Medulla oblongata (tissue), 1 donor: ENCODE measurements around the gene B9D2.
"Not testable (repeated sequence)": the region's sequence is repeated elsewhere in the genome, so short reads cannot be mapped to it uniquely, and the experiment has no call there.

Experiments used
- DNase-seq: peaks from one replicate; pipeline ENCODE4 v3.0.0-alpha.2; 2015; ENCODE audit errors: extremely low spot score

The B9D2 gene

DNA sequence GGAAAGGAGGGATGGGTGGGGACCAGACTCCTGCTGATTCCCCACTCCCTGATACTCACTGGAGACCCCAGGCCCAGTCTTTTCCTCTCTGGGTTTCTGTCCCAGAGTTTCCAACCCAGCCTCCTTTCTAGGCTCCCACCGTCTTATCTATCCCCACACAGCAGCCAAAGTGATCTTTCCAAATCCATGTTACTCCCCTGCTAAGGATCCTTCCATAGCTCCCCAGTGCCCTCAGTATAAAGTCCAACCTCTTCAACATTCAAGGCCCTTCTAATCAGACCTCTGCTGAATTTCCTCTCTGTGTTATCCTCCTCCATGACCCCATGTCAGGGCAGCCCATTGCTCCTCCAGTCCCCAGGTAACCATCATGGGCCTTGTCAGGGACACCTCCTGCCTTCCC, 8.9 kb downstream of the B9D2 start:
- no peak for DNase-seq

DNA sequence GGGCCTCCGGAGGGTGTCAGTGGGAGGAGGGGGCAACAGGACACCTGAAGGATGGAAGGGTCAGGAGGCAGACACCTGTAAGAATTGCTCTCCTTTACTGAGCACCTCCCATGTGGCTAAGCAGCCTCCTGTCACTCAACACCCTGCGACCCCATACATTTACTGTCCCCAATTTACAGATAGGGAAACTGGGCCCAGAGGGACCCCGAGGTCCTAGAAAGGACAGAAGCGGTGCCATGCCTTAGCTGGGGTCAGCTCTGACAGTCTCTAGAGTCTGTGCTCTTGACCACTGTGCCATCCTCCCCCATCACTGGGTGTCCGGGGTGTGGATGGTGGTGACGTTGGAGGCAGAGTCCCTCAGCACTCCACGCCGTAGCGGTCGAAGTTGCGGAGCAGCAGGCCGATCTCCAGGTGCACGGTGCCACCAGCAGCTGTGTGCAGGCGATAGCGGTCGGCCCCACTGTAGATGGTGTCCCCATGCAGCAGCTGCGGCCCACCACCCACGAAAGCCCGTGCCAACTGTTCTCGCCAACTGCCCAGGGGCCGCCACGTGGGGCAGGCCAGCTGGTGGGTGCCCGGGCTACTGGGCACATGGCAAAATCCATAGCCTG, 9.5 kb downstream of the B9D2 start:
- DNase-seq = no peak

DNA sequence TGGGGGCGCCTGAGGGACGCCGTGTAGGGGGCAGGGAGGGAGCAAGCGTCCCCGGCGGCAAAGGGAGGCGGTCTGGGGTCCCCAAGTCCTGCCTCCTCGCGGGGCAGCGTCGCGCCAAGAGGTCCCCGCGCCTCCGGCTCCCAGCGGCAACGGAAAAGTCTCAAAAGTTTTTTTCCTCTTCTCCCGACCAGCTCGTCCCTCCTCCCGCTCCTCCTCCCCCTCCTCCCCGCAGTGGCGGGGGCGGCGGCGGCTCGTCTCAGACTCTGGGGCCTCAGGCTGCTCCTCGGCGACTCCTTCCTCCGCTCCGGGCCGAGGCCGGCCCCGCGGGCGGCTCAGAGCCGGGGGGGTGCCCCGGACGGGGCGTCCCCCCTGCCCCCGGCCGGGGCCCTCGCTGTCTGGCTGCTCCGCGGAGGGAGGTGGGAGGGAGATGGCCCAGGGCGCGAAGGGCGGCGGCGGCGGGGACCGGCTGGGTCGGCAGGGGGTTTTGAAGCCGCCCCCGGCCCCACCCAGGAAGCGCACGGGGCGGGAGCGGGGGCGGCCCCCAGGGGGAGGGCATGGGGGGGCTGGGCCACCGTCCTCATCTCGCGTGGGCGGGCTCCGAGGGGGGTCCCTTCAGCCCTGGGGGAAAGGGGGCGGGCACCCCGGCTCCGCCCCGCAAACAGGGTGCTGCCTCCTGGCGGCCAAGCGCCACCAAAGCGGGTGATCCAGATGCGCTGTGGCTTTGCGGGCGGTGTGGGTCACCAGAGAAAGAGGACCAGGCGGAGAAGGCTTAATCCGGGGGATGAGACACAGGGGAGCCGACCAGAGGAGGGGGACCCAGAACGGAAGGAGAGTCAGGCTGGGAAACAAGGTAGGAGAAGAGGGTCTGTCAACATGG, 10.2 kb downstream of the B9D2 start, which contains the start of gene TGFB1:
Gene TGFB1, minus strand, starts transcription at position 457 of the 877 bp plus-strand sequence. CDS start 878 bp downstream, outside the sequence.
- peak; percentile 83 for DNase-seq

DNA sequence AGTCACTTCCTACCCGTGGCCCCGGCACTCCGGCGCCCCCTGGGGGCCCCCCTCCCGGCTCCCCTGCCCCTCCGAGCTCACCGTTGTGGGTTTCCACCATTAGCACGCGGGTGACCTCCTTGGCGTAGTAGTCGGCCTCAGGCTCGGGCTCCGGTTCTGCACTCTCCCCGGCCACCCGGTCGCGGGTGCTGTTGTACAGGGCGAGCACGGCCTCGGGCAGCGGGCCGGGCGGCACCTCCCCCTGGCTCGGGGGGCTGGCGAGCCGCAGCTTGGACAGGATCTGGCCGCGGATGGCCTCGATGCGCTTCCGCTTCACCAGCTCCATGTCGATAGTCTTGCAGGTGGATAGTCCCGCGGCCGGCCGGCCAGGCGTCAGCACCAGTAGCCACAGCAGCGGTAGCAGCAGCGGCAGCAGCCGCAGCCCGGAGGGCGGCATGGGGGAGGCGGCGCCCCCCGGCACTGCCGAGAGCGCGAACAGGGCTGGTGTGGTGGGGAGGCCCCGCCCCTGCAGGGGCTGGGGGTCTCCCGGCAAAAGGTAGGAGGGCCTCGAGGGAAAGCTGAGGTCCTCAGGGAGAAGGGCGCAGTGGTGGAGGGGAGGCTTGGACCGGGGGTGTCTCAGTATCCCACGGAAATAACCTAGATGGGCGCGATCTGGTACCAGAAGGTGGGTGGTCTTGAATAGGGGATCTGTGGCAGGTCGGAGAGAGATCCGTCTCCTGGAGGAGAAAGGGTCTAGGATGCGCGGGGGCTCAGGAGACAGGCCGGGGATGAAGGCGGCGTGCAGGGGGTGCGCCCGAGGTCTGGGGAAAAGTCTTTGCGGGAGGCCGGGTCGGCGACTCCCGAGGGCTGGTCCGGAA, 11.1 kb downstream of the B9D2 start:
- peak; percentile 53 for DNase-seq

DNA sequence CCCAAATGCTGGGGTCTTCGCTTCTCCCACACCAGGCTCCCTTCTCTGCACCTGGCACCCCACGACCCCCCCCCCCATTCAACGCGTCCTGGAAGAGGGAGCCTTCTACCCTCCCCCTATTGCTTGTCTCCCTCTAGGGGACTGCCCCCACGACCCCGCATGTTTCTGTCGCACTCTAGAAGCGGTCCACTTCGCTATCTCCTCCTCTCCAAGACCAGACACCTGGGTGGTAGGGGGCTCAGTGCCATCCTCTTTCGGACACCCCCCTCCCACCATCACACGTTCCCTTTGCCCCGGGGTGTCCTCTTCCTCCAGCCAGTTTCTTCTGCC, 11.7 kb downstream of the B9D2 start:
- no peak for DNase-seq

DNA sequence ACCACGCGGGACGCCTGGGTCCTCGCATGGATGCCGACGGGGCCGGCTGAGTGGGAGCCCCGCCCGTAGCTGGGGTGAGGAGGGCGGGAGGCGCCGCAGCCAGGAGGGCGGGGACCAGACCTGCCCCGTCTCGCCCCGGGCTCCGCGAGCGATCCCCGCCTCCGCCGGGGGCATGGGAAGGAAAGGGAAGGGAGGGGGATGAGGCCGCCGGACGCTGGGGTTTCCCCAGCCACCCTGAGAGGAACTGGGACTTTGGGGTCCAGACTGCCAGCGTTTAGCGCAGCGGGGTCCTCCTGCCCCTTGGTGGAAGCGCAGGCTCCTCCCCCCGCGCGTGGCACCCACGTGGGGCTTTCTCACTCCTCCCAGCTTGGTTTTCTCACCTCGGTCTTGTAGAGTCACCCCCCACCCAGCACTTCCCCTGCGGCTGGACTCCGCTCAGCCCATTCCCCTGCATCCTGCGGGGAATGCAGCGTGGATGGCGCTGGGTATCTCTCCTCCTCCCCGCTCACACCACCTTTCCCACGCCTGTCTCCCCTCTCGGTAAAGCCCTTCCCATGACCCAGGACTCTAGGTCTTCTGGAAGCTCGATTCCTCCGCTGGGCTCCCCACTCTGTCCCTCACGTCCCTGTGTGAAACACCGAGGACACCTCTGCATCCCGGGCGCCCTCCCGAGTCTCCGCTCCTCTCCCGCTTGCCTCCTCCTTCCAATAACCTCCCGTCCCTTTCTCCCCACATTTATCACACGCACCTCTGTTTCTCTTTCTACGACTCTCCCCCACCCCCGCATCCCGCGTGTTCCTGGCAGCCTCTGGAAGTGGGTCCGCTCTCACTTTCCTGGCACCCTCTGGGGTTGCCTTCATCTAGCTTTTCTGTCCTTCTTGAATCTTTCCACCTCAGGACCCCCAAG, 12.4 kb downstream of the B9D2 start:
- DNase-seq = peak; percentile 76

DNA sequence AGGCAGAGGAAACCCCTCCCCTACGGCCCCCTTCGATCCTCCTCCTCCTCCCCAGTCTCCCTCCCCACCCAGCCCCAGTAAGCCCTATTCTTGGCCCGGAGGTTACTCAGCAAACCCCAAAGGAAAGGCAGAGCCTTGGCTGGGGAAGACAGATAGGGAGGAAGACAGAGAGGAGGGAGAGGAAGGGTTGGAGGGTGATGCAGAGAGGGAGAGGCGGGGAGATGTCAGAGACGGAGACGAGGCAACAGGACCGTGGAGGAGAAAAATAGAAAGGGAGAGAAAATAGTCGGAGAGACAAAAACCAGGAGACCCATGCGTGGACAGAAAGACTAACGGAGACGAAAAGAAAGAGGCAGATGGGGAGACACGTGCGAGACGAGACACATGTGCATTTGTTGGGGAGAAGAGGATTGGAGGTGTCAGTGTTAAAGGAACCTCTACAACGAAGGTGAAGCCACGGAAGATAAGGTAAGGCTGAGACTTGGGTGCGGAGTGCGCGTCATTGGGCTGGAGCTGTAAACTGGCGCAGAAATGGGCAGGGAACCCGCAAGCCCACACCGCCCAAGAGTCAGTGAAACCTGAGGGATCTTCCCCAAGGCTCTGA, 13.1 kb downstream of the B9D2 start:
- no peak for DNase-seq

DNA sequence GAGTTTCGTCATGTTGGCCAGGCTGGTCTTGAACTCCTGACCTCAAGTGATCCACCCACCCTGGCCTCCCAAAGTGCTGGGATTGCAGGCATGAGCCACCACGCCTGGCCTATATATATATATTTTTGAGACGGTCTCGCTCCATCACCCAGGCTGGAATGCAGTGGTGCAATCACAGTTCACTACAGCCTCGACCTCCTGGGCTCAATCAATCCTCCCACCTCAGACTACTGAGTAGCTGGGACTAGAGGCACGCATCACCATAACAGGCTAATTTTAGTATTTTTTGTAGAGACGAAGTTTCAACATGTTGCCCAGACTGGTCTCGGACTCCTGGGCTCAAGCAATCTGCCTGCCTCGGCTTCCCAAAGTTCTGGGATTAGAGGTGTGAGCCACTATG, 17.0 kb downstream of the B9D2 start:
- not testable (repeated sequence) for DNase-seq

DNA sequence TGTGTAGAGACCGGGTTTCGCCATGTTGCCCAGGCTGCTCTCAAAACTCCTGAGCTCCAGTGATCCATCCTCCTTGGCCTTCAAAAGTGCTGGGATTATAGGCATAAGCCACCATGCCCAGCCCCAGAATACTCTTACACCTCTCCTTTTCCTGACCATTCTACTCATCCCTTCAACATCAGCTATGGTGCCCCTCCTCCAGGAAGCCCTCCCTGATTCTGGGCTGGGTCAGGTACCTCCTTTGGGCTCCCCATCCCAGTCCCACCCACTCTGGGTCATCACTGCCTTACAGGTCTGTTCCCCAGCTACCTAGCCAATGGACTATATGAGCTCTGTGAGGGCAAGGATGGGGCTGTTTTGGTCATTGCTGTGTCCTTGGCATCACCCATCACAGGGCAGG, 19.8 kb downstream of the B9D2 start:
- no peak for DNase-seq

DNA sequence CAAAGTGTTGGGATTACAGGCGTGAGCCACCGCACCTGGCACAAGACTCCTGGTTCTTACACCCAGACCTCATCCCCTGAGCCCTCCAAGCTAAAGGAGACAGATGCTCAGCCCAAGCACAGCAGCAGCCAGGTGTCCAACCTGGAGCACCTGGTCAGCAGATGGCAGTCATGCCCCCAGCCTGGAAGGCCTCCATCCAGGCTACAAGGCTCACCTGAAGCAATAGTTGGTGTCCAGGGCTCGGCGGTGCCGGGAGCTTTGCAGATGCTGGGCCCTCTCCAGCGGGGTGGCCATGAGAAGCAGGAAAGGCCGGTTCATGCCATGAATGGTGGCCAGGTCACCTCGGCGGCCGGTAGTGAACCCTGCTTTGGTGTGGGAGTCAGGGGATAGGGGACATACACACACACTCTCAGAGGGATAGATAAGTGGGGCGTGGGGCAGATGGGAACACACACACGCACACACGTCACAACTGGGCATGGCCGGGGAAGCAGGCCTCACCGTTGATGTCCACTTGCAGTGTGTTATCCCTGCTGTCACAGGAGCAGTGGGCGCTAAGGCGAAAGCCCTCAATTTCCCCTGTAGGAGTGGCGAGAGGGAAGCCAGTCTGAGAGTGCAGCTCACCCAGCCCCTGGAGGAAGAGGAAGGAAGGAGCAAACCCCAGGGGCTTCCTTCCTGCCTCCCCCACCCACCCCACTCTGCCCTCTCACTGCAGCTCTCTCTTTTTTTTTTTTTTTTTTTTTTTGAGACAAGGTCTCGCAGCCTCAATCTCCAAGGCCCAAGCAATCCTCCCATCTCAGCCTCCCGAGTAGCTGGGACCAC, 22.1 kb downstream of the B9D2 start:
- DNase-seq = no peak

DNA sequence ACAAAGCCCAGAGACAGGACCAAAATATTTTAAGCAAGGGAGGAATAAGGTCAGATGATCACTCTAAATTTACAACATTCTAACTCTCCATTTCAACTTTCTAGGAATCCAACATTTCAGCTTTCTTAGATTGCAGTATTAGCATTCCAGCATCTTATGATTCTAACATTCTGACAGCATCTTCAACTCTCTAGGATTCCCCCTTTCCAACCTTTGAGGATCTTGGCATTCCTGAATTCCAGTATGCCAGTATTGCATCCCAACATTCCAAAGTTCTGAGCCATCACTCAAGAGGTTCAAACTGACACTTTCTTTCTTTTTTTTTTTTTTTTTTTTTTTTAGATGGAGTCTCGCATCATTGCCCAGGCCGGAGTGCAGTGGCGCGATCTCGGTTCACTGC, 24.0 kb downstream of the B9D2 start:
- DNase-seq = no peak

DNA sequence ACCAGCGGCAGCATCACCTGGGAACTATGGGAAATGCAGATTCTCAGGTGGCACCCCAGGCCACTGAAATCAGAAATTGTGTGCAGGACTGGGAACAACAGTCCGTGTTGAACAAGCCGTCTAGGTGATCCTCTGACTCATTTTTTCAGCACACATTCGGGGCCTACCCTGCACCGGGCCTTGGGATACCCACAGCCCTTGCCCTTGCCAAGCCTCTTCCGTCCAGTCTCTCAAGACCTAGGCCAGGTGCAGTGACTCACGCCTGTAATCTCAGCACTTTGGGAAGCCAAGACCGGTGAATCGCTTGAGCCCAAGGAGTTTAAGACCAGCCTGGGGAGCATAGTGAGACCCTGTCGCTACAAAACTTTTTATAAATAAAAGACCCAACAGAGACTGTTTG, 28.5 kb downstream of the B9D2 start:
- no peak for DNase-seq

DNA sequence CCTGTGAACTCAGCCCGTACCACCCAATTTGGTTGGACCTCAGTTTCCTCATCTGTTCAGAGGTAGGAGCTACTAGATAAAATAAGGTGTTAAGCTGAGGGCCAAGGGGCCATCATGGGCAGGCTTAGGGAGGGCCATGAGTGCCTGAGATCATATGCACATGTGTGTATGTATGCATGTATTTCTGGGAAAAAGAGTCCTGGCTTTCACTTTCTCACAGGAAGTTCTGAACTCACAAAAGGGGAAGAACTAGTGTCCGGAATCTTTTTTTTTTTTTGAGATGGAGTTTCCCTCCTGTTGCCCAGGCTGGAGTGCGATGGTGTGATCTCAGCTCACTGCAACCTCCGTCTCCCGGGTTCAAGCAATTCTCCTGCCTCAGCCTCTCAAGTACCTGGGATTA, 29.2 kb downstream of the B9D2 start:
- peak; percentile 55 for DNase-seq

DNA sequence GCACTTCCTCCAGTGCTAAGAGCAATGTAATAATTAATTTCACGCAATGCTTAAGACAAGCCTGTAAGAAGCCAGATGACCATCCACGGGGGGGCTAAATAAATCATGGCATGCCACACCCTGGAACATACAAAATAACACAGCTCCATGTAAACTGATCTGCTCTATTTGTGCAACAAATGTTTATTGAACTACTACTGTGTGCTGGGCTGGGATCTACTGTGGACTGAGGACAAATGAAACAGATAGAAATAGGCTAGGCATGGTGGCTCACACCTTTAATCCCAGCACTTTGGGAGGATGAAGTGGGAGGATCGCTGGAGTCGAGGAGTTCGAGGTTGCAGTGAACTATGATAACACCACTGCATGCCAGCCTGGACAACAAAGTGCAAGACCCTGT, 31.5 kb downstream of the B9D2 start:
- no peak for DNase-seq

DNA sequence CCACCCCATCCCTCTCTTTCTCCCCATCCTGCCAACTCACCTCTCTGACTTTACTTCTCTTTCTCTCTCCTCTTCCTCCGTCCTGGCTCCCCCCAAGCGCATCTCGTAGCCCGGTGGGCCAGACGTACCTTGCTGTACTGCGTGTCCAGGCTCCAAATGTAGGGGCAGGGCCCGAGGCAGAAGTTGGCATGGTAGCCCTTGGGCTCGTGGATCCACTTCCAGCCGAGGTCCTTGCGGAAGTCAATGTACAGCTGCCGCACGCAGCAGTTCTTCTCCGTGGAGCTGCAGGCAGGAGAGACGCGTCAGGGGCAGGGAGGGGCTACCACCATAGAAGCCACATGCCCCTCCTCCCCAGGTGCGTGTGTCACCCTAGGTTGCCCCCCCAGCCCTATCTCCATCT, 31.9 kb downstream of the B9D2 start:
- no peak for DNase-seq

DNA sequence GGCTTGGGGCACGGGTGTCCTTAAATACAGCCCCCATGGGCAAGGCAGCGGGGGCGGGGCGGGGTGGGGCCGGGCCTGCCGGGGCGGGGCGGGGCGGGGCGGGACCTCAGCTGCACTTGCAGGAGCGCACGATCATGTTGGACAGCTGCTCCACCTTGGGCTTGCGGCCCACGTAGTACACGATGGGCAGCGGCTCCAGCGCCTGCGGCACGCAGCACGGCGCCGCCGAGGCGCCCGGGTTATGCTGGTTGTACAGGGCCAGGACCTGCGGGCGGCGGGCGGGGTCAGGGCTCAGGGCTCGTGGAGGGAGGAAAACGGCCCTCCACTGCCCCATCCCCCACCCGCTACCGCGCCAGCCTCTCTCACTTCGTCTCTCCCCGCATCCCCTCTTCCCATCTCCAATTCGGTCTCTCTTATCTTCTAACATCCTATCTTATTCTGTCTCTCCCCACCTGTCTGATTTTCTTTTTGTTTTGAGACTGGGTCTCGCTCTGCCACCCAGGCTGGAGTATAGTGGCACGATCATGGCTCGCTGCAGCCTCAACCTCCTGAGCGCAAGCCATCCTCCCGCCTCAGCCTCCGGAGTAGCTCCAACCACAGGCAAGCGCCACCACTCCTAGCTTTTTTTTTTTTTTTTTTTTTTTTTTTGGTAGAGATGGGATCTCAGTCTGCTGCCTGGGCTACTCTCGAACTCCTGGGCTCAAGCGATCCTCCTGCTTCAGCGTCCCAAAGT, 32.8 kb downstream of the B9D2 start:
- no peak for DNase-seq

DNA sequence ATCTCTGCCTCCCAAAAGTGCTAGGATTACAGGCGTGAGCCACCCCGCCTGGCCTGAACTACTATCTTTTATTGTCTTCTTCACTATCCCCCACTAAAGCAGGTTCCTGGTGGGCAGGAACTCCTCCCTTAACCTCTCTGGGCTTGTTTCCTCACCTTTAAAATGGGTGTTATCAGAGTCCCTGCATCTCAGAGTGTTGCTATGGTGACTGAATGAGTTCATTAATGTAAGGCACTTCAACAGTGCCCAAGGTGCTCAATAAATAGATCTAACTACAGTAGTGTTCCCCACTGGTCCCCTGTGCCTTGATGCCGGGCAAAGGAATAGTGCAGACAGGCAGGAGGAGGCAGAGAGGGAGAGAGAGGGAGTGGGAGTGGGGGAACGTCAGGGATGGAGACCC, 33.5 kb downstream of the B9D2 start:
- DNase-seq = no peak

DNA sequence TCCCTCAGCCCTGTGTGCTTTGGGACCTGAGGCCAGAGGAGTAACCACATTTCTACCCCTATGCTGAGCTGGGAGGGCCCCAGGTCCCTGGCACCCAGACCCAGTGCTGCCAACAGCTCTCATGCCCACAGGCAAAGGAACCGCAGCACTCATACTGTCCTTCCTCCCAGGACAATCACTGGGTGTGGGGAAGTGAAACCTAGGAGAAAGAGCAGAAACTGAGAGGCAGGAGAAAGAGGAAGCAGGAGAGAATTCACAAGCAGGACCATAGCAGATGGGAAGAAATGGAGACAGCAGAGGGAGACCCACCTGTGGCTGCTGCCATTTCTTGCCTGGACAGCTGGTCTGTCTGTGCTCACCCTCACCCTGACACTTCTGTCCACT, 35.1 kb downstream of the B9D2 start:
- DNase-seq = peak; percentile 86

DNA sequence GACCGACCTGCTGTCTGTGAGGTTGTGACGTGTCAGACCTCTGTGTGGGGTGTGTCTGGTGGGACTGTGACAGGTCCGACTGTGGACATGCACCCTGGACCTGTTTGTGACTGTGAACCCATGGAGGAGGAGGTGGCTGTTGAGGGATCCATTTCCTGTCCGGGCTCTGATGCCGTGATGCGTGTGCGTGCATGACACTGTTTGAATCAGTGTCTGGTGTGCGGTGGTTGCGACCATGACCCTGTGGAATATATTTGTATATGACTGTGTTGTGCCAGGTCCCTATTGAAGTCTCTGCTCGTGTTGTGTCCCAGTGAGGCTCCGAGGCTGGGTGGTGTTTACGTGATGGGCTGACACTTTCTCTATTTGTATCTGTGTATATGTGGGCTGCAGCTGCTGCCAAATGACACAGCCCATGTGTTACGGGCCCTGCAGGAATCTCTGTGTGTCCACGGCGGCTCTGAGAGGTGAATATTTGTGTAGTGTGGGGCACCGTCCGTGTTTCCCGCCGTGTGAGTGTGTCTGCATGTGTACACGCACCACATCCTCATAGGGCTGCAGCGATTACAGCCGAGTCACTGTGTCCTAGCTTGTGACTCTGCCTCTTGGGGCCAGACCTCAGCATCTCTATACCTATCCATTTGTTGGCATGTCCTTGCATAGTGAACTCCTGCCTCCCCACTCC, 35.6 kb downstream of the B9D2 start:
- no peak for DNase-seq
